NCI-H2196 treated with DMSO at 0.1 percent for 48 hours (cell line): ENCODE data around the gene SMAD4.
"Not testable (repeated sequence)": the region's sequence is repeated elsewhere in the genome, so short reads cannot be mapped to it uniquely, and the experiment has no call there.

Experiments
- DNase-seq: peaks from one replicate; lab custom pipeline; 2025; ENCODE audit not compliant: unreplicated experiment; lab: John Stamatoyannopoulos, UW

Gene SMAD4

DNA sequence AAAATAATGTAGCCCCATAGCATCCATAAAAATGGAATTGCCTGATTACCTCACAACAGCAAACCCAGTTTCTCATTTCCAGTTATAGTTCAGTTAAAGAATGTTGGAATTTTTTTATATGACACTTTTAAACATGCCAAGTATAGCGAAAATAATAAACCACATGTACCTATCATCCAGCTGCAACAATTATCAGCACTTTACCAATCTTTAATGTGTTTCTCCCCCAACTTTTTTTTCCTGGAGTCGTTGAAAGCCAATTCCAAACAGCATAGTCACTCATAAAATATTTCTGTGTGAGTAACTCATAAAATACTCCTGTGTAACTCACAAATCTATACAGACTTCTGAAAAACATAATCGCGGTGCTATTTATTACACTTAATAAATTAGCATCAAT lies 38.1 kb downstream of the SMAD4 start:
- DNase-seq, result no peak

GRCh38 chr18:51069885-51070284 lies 39.9 kb downstream of the SMAD4 start:
- no peak for DNase-seq

GRCh38 chr18:51070545-51070944 lies 40.5 kb downstream of the SMAD4 start:
- DNase-seq, result no peak

- DNase-seq, result no peak
Measured at GRCh38 chr18:51072586-51073313, 42.7 kb downstream of the SMAD4 start.

DNA sequence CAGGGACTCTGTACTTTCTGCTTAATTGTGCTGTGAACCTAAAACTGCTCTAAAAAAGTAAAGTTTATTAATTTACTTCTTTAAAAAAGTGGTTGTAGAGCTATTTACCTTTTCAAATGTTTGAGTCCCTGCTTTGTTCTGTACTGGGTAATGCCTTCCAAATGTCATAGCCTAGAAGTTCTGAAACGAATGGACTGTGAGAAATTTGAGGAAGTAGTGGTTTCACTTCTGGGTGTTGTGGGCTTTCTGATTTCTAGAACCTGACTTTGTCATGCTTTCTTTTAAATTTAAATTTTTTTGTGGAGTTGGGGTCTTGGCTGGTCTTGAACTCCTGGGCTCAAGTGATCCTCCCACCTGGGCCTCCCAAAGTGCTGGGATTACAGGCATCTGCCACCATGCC lies 44.6 kb downstream of the SMAD4 start:
- no peak for DNase-seq

DNA sequence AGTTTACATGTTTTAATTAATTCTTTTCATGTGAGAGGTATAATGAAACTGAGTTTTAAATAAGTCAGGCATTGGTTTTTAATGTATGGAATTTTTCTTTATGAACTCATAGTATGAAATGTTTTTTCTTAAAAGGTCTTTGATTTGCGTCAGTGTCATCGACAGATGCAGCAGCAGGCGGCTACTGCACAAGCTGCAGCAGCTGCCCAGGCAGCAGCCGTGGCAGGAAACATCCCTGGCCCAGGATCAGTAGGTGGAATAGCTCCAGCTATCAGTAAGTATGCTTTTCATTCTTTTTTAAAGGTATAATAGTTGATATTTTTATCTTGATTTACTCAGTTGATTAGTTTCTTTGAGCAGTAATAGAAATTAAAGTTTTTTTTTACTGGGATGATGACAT lies 46.5 kb downstream of the SMAD4 start:
- DNase-seq, result no peak

GRCh38 chr18:51077217-51077616 lies 47.2 kb downstream of the SMAD4 start:
- DNase-seq, result no peak

DNA sequence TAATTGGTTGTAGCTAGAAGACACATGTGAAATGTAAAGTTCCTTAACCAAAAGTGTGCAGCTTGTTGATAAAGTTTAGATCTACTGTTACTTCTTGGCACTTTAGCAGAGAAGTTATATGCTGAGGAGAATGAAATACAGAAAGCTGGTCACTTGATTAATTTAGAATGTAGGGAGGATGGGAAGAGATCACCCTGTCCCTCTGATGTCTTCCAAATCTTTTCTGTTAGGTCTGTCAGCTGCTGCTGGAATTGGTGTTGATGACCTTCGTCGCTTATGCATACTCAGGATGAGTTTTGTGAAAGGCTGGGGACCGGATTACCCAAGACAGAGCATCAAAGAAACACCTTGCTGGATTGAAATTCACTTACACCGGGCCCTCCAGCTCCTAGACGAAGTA lies 48.0 kb downstream of the SMAD4 start:
- no peak for DNase-seq

- no peak for DNase-seq
Measured at GRCh38 chr18:51082571-51083267, 52.7 kb downstream of the SMAD4 start.

- no peak for DNase-seq
Measured at GRCh38 chr18:51083398-51083797, 53.4 kb downstream of the SMAD4 start.

DNA sequence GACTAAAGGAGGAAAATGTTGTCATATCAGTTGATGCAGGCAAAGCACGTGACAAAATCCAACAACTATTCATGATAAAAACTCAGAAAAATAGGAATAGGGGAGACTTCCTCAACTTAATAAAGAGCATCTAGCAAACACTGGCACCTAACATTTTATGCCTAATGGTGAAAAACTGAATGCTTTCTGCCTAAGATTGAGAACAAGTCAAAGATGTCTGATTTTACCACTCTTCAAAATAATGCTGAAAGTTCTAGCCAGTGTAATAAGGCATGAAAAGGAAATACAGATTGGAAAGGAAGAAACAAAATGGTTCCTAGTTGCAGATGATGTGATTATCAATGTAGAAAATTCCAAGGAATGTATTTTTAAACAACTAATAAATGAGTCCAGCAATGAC lies 58.4 kb downstream of the SMAD4 start:
- DNase-seq, result no peak

DNA sequence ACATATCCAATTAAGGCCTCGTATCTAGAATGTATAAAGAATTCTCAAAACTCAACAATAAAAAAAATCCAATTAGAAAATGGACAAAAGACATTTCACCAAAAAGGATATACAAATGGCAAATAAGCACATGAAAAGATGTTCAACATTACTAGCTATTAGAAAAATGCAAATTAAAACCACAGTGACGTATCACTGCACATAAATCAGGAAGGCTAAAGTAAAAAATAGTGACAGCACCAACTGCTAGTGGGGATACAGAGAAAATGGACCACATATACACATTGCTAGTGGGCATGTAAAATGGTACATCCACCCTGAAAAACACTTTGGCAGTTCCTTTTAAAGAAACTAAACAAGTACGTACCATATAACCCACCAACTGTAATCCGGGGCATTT lies 59.7 kb downstream of the SMAD4 start:
- DNase-seq, result no peak

DNA sequence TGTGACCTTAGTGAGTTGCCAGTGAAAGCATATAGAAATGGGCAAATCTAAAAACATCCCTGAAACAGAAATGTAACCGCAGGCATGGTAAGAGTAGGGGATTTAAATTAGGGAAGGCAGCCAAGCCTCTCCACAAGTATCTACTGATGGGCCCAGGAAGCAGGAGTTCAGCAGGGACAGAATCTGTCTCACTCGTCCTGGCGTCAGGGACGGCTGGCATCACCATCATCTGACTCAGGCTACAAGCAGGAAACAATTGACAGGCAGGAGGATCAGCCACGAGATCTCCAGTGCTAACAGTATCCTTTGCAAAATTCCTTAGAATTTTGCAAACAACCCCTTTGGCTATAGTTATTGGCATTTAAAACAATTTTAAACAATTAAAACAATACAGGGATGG lies 61.3 kb downstream of the SMAD4 start:
- no peak for DNase-seq

GRCh38 chr18:51092117-51092516 lies 62.1 kb downstream of the SMAD4 start:
- DNase-seq, result no peak

GRCh38 chr18:51092967-51093366 lies 63.0 kb downstream of the SMAD4 start:
- not testable (repeated sequence) for DNase-seq

- DNase-seq, result no peak
Measured at GRCh38 chr18:51097021-51097822, 67.2 kb downstream of the SMAD4 start.

DNA sequence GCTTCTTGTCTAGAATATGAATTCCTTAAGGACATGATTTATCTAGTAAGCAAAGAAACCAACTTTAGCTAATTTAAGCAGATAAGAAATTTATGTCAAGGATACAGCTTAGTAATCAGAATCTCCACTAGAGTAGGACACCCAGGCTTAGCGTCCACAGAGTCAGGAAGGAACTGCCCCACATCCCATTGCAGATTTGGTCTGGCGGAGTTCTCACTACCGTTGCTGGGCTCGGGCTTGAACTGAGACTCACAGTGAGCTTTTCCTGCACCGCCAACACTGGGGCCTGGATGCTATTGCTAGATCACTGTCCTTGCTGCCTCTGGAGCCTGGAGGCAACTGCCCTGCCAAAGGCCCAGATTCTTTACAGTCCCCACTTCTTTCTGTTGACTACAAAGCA lies 68.1 kb downstream of the SMAD4 start:
- no peak for DNase-seq

DNA sequence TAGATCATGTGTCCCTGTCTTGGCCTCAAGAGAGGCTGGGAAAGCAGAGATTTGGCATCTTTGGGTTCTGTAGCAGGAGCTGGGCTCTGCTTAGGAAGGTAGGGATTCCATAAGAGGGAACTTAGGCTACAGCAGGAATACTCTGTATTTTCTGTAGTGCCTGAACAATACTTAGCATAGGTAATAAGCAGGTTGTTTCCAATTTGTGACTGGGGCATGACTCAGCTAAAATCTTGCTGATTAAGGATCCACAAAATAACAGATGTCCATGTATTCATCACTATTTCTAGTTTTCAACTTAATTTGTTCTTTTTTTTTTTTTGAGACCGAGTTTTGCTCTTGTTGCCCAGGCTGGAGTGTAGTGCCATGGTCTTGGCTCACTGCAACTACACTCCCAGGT lies 68.5 kb downstream of the SMAD4 start:
- DNase-seq, result no peak

DNA sequence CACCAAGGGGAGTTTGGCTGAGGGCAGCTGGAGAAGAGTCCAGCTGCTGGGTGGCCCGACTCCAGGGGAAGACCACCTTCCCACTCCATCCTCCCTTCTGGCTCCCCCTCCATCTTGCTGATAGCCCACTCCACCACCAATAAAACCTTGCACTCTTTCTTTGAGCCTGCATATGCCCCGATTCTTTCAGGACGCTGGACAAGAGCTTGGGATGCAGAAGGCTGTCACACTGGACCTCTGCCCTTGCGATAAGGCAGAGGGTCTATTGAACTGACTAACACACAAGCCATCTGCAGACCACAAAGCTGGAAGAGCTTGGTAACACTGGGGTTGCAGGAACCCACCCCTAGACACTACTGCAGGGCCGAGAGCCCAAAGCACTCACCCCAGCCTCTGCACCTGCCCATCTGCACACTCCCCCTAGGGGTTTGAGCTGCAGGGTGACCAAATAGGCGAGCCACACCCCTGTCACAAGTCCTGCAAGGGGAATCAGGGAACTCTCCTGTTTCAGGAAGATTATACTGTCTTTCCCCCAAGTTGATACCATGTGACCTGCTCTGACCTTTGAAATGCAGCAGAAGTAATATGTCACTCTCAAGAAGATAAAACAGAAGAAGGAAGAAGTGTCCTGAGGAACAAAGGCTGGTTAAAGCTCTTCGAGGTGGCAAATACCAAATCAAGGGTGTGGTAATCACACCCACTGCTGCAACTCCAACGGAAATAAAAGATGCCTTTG lies 70.5 kb downstream of the SMAD4 start:
- DNase-seq, result no peak

DNA sequence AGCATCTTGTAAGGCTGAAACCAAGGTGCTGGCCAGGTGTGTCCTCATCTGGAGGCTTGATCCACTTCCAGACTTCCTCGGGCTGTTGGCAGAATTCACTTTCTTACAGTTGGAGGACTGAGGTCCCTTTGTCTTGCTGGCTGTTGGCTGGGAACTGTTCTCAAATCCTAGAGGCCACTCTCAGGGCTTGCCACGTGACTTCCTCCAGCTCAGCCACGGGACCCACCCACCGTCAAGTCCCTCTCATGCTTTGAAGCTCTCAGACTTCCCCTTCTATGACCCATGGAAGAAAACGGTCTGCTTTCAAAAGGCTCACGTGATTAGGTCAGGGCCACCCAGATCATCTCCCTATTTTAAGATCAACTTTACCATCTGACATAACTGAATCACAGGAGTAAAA lies 77.1 kb downstream of the SMAD4 start:
- DNase-seq, result no peak

GRCh38 chr18:51107598-51108305 lies 77.7 kb downstream of the SMAD4 start:
- DNase-seq, result no peak
